Measurements from ENCODE around the gene PPP4R1.

Gene PPP4R1

GRCh38 chr18:9606039-9606438, 8.3 kb downstream of the PPP4R1 start:
- H3K27ac ChIP-seq, result no peak overlapping the region
- no peak for TF ChIP-seq ZFX (IDR thresholded peaks at IDR 0.05; ENCODE audit: borderline replicate concordance)

GRCh38 chr18:9604348-9604747, 10.0 kb downstream of the PPP4R1 start:
- no peak for TF ChIP-seq ZFX (IDR thresholded peaks at IDR 0.05; ENCODE audit: borderline replicate concordance)
- TF ChIP-seq, protein P1, sequence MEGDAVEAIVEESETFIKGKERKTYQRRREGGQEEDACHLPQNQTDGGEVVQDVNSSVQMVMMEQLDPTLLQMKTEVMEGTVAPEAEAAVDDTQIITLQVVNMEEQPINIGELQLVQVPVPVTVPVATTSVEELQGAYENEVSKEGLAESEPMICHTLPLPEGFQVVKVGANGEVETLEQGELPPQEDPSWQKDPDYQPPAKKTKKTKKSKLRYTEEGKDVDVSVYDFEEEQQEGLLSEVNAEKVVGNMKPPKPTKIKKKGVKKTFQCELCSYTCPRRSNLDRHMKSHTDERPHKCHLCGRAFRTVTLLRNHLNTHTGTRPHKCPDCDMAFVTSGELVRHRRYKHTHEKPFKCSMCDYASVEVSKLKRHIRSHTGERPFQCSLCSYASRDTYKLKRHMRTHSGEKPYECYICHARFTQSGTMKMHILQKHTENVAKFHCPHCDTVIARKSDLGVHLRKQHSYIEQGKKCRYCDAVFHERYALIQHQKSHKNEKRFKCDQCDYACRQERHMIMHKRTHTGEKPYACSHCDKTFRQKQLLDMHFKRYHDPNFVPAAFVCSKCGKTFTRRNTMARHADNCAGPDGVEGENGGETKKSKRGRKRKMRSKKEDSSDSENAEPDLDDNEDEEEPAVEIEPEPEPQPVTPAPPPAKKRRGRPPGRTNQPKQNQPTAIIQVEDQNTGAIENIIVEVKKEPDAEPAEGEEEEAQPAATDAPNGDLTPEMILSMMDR (IDR thresholded peaks at IDR 0.05), result no peak

DNA sequence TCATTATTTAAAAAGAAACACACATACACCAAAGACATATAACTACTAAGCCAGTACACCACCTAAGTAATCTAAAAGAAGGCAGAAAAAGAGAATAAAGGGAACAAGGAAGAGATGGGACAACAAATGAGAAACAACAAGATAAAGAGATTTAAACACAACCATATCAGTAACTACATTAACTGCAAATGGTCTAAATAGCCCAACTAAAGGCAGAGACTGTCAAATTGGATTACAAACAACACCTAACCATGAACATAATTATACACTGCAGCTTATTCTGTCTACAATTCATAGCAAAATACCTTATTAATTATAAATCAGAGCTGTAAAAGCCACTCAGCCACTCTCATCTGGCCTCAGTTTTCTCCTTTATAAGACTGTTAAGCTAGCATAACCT, 15.0 kb downstream of the PPP4R1 start:
- TF ChIP-seq, protein P1 (IDR thresholded peaks at IDR 0.05), result no peak
- no peak for TF ChIP-seq ZFX (IDR thresholded peaks at IDR 0.05; ENCODE audit: borderline replicate concordance)
- H3K27ac ChIP-seq, result no peak overlapping the region

More at GRCh38 chr18:9604348-9604747, 10.0 kb downstream of the PPP4R1 start:
- H3K27ac ChIP-seq, result no peak overlapping the region

GRCh38 chr18:9597609-9598008, 16.8 kb downstream of the PPP4R1 start:
- no peak overlapping the region for H3K27ac ChIP-seq
- TF ChIP-seq, protein P1 (IDR thresholded peaks at IDR 0.05), result no peak
- no peak for TF ChIP-seq ZFX (IDR thresholded peaks at IDR 0.05; ENCODE audit: borderline replicate concordance)

DNA sequence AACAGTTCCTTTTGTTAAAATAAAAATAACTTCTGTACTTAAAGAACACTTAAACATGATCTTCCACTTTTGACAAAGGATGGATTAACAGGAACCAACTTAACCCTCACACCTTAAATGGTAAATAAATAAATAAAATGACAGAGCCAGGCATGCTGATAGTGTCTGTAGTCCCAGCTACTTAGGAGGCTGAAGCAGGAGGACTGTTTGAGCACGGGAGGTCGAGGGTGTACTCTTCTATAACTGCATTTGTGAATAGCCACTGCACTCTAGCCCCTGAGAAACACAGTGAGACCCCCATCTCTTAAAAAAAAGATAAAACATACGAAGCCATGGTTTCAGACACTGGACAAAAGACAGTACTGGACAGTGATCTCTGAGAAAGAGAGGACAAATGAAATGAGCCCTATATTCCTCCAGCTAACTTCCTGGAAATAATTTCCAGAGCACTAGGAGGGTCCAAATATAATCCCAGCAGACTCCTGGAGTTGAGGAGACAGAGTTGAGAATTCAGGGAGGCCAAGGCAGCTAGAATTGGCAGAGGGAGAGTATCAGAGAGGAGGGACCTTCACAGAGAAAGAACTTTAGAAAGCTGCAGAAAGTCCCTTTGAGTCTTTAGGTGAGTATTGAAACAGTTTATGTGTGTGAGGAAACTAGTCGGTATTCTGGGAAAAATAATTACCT, 17.4 kb downstream of the PPP4R1 start:
- H3K27ac ChIP-seq, result no peak overlapping the region

GRCh38 chr18:9596226-9596625, 18.1 kb downstream of the PPP4R1 start:
- H3K27ac ChIP-seq, result no peak overlapping the region
- TF ChIP-seq, protein P1 (IDR thresholded peaks at IDR 0.05), result no peak
- TF ChIP-seq ZFX (IDR thresholded peaks at IDR 0.05; ENCODE audit: borderline replicate concordance), result no peak

More for the DNA sequence above, 17.4 kb downstream of the PPP4R1 start:
- TF ChIP-seq ZFX (IDR thresholded peaks at IDR 0.05; ENCODE audit: borderline replicate concordance), result no peak
- TF ChIP-seq, protein P1 (IDR thresholded peaks at IDR 0.05), result no peak

DNA sequence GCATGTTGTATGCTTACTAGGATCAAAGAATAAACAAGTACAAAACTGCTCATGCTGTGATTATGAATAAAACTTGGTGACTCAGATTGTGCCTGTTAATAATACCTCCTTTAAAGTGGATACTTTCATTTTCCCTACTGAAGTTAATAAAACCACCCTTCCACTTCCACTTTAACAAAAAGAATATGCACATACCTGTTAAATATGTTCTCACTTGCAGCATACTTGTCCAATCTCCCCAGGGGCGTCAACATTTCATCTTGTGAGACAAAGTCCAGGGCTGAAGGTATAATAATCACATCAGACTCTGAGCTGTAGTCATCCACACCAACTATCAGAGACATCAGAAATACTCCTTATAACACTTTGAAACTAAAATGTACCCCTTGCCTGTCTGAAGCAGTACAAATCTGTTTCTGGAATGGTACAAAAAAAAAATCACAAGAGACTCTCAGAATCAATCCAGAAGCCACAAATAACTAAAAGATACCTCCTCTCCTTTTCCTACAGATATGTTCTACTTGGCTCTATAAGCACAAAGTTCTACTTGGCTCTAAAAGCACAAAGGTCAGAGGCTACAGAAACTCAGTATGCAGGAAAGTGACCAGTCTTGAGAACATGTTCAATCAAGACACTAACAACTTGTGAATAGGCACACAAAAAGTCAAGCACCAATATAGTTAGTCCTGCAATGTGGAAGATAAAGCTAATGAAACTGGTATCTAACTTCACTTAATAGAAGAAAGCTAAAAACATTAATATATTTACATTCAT, 19.3 kb downstream of the PPP4R1 start:
- TF ChIP-seq, protein P1 (IDR thresholded peaks at IDR 0.05), result no peak
- no peak for TF ChIP-seq ZFX (IDR thresholded peaks at IDR 0.05; ENCODE audit: borderline replicate concordance)
- H3K27ac ChIP-seq, result no peak overlapping the region
